ENCODE results near the gene COL16A1.

Gene COL16A1

DNA sequence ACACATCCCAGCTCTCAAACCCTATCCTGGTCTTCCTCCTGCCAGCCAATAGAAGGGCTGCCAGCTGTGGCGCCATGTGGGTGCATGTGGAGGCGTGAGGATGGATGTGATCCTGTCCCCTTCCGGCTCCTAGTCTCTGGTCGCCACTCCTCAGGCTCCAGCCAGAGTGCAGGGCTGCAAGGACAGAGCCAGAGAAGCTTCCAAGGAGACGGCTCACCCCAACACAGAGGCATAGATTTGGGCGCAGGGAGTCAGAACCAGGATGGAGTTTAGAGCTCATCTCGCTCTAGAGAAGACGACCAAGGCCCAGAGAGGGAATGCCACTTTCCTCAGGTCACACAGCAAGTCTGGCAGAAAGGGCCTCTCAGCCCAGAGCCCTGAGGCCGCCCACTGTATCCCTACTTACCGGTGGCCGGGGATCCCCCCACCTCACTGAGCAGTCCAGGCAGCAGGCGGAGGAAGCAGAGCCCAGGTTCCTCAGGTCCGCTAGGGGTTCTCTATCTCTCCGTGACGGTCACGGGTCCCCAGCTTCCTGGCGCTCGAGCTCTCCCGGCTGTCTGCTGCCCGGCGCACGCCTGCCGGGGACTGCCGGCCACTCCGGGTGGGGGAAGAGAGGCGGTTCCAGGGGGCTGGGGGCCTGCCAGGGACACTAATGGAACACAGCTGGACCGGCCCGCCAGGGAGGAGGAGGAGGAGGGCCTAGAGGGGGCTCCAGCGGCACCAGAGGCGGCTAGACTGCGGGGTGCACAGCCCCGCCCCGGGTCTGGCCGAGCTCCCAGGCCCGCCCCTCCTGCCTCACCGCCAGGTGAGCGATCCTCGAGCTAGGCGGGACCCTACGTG lies at the start of gene COL16A1:
COL16A1 (minus strand) TSS at position 587 of the 840 bp plus-strand sequence. CDS start 1,824 bp downstream, outside the sequence.
- Histone ChIP-seq H3F3A (ENCODE audit: low read depth) (no peaks in the 10 kb centered on the region), H3K4me1 (ENCODE audit: insufficient read depth, low read length, poor library complexity, severe bottlenecking) (peaks cover 43% of the 10 kb centered on the region), H3K9ac (ENCODE audit: low read depth, low read length, poor library complexity, severe bottlenecking) (peak within 1 kb of the TSS; percentile 67)

DNA sequence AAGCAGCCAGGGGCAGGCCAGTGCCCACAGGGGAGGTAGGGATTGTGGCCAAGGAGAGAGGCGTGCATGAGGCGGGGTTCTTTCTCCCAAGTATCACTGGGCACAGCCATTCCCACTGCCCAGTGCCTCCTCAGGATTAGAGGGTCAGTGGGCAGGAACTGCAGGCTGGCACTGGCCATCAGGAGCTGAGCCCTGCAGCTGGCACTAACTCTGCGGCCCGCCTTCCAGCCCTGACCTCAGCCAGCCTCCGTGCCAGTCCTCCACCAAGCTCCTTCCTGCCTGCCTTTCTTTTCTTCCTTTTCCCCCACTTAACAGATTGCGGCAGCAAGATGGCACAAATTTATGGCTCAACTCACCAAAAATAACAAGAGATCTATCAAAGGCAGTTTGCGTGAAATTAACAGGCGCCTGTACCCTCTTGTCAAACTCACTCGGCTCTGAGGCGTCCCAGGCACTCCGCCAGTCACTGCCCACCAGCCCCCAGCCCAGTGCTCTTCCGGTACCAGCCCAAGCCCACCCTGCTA lies 49.2 kb upstream of the COL16A1 start:
- H3K4me3 ChIP-seq (ENCODE audit: low read length, poor library complexity, severe bottlenecking) = no peak overlapping the region
- no peaks in the 10 kb centered on the region for H3K9me3 ChIP-seq (ENCODE audit: insufficient read depth, low read depth, low read length)
- peaks cover 28% of the 10 kb centered on the region for H3K4me1 ChIP-seq (ENCODE audit: insufficient read depth, low read length, poor library complexity, severe bottlenecking)
- H3K27me3 ChIP-seq (ENCODE audit: insufficient read depth, low read length, poor library complexity, severe bottlenecking) = no peaks in the 10 kb centered on the region
- H3K9ac ChIP-seq (ENCODE audit: low read depth, low read length, poor library complexity, severe bottlenecking) = peak overlapping the region; percentile 20
- no peaks in the 10 kb centered on the region for H3K9me2 ChIP-seq (replicated peaks; ENCODE audit: low read depth, low read length)
- TF ChIP-seq CTCF (conservative IDR thresholded peaks at IDR 0.05; ENCODE audit: low read length) (no peak), EZH2phosphoT487 (IDR thresholded peaks at IDR 0.05; ENCODE audit: borderline replicate concordance) (no peak)
- no peak overlapping the region for H3K4me2 ChIP-seq (ENCODE audit: low read depth, low read length, poor library complexity, severe bottlenecking)
- H3K36me3 ChIP-seq (ENCODE audit: insufficient read depth, low read length) = no peaks in the 10 kb centered on the region
- no peak overlapping the region for H2AFZ ChIP-seq (ENCODE audit: low read length)
- H4K20me1 ChIP-seq (ENCODE audit: insufficient read depth, low read length, poor library complexity, severe bottlenecking) = no peaks in the 10 kb centered on the region
- H3K79me2 ChIP-seq (ENCODE audit: insufficient read depth, low read length) = no peaks in the 10 kb centered on the region
- H3F3A ChIP-seq (ENCODE audit: low read depth) = no peaks in the 10 kb centered on the region

More for the DNA sequence above, at the start of gene COL16A1:
- peak within 1 kb of the TSS; percentile 55 for H3K4me2 ChIP-seq (ENCODE audit: low read depth, low read length, poor library complexity, severe bottlenecking)
- TF ChIP-seq CTCF (conservative IDR thresholded peaks at IDR 0.05; ENCODE audit: low read length) = no peak
- TF ChIP-seq EZH2phosphoT487 (IDR thresholded peaks at IDR 0.05; ENCODE audit: borderline replicate concordance) = no peak
- no peaks in the 10 kb centered on the region for H4K20me1 ChIP-seq (ENCODE audit: insufficient read depth, low read length, poor library complexity, severe bottlenecking)
- H3K9me3 ChIP-seq (ENCODE audit: insufficient read depth, low read depth, low read length) = no peaks in the 10 kb centered on the region
- no peaks in the 10 kb centered on the region for H3K79me2 ChIP-seq (ENCODE audit: insufficient read depth, low read length)
- H3K27me3 ChIP-seq (ENCODE audit: insufficient read depth, low read length, poor library complexity, severe bottlenecking) = no peaks in the 10 kb centered on the region
- peak within 1 kb of the TSS; percentile 75 for H2AFZ ChIP-seq (ENCODE audit: low read length)
- H3K4me3 ChIP-seq (ENCODE audit: low read length, poor library complexity, severe bottlenecking) = no peak within 1 kb of the TSS
- H3K36me3 ChIP-seq (ENCODE audit: insufficient read depth, low read length) = no peaks in the 10 kb centered on the region
- no peaks in the 10 kb centered on the region for H3K9me2 ChIP-seq (replicated peaks; ENCODE audit: low read depth, low read length)

- peak overlapping the region; percentile 9; the same call in 1 of the 2 replicates for H2AFZ ChIP-seq (ENCODE audit: low read length)
- peak overlapping the region; percentile 35 for H3K9ac ChIP-seq (ENCODE audit: low read depth, low read length, poor library complexity, severe bottlenecking)
- H3F3A ChIP-seq (ENCODE audit: low read depth) = no peaks in the 10 kb centered on the region
- H3K4me3 ChIP-seq (ENCODE audit: low read length, poor library complexity, severe bottlenecking) = peak overlapping the region; percentile 10
- H3K9me2 ChIP-seq (replicated peaks; ENCODE audit: low read depth, low read length) = no peaks in the 10 kb centered on the region
- TF ChIP-seq EZH2phosphoT487 (IDR thresholded peaks at IDR 0.05; ENCODE audit: borderline replicate concordance) (no peak), CTCF (conservative IDR thresholded peaks at IDR 0.05; ENCODE audit: low read length) (no peak)
- H3K79me2 ChIP-seq (ENCODE audit: insufficient read depth, low read length) = no peaks in the 10 kb centered on the region
- no peaks in the 10 kb centered on the region for H3K9me3 ChIP-seq (ENCODE audit: insufficient read depth, low read depth, low read length)
- no peaks in the 10 kb centered on the region for H4K20me1 ChIP-seq (ENCODE audit: insufficient read depth, low read length, poor library complexity, severe bottlenecking)
- H3K27me3 ChIP-seq (ENCODE audit: insufficient read depth, low read length, poor library complexity, severe bottlenecking) = no peaks in the 10 kb centered on the region
- H3K36me3 ChIP-seq (ENCODE audit: insufficient read depth, low read length) = no peaks in the 10 kb centered on the region
- H3K4me1 ChIP-seq (ENCODE audit: insufficient read depth, low read length, poor library complexity, severe bottlenecking) = peaks cover 28% of the 10 kb centered on the region
- peak overlapping the region; percentile 38 for H3K4me2 ChIP-seq (ENCODE audit: low read depth, low read length, poor library complexity, severe bottlenecking)
These were observed 48.4 kb upstream of the COL16A1 start for GRCh38 chr1:31752258-31752657.

Measured in Loucy (cell line).